DND-41 (cell line): Measurements from ENCODE around the gene SPECC1.

Experiments used
- ATAC-seq: fragments of 200-7000 bp; cut with Tn5 transposase; 3 replicates; pipeline ENCODE4 v1.9.1; 2021; ENCODE audit warnings: low read depth; ENCODE audit not compliant: insufficient read depth
- DNase-seq: peaks from one replicate; pipeline ENCODE4 v3.0.0-alpha.2; 2020
- H2AFZ ChIP-seq: 2 replicates; pipeline ENCODE4 v1.6.0; 2012; ENCODE audit warnings: low read depth, low read length
- H3K27ac ChIP-seq: 2 replicates; pipeline ENCODE4 v1.5.1; 2012; ENCODE audit warnings: low read length, inconsistent platforms
- H3K27me3 ChIP-seq: fragments of 200-600 bp; sonication (generic); 2 replicates; pipeline ENCODE4 v1.6.0; 2012; ENCODE audit warnings: low read length, mild to moderate bottlenecking, inconsistent platforms; ENCODE audit not compliant: insufficient read depth, poor library complexity
- H3K36me3 ChIP-seq: 2 replicates; pipeline ENCODE4 v1.5.1; 2012; ENCODE audit warnings: low read length, inconsistent platforms; ENCODE audit not compliant: insufficient read depth
- H3K4me1 ChIP-seq: 2 replicates; pipeline ENCODE4 v1.5.1; 2012; ENCODE audit warnings: mild to moderate bottlenecking, low read length; ENCODE audit not compliant: insufficient read depth
- H3K4me2 ChIP-seq: 2 replicates; pipeline ENCODE4 v1.6.0; 2012; ENCODE audit warnings: mild to moderate bottlenecking, moderate library complexity, low read length, inconsistent platforms; ENCODE audit not compliant: insufficient read depth
- H3K4me3 ChIP-seq, 2 experiments: fragments of 200-600 bp in 1 of 2; shearing (Covaris generic) in 1 of 2; 2 replicates each; pipeline ENCODE4 v1.5.1; 2012 to 2016; ENCODE audit warnings: inconsistent platforms in 2 of 2, low read length in 2 of 2, mild to moderate bottlenecking in 2 of 2, low read depth in 1 of 2, moderate library complexity in 1 of 2
- H3K79me2 ChIP-seq: 2 replicates; pipeline ENCODE4 v1.6.0; 2012; ENCODE audit warnings: low read length, inconsistent platforms; ENCODE audit not compliant: insufficient read depth
- H3K9ac ChIP-seq: 2 replicates; pipeline ENCODE4 v1.6.0; 2012; ENCODE audit warnings: low read depth, mild to moderate bottlenecking, inconsistent platforms, low read length, moderate library complexity
- H3K9me3 ChIP-seq: 2 replicates; pipeline ENCODE4 v1.5.1; 2012; ENCODE audit warnings: low read length, moderate library complexity, mild to moderate bottlenecking, inconsistent platforms; ENCODE audit not compliant: insufficient read depth, severe bottlenecking
- H4K20me1 ChIP-seq: 2 replicates; pipeline ENCODE4 v1.6.0; 2012; ENCODE audit warnings: low read length; ENCODE audit not compliant: insufficient read depth
- CTCF ChIP-seq: IDR thresholded peaks from 2 replicates; pipeline ENCODE4 v1.5.1; 2012; ENCODE audit warnings: borderline replicate concordance, low read length, moderate library complexity, mild to moderate bottlenecking; ENCODE audit not compliant: poor library complexity, severe bottlenecking; ENCODE audit errors: extremely low read depth
- EZH2 ChIP-seq: IDR thresholded peaks from 3 replicates; pipeline ENCODE4 v1.6.1; 2012; ENCODE audit warnings: borderline replicate concordance, low read depth, mild to moderate bottlenecking, moderate library complexity, low read length, inconsistent platforms; ENCODE audit not compliant: severe bottlenecking

SPECC1 gene

GRCh38 chr17:20091174-20092029 is 82.2 kb downstream of the SPECC1 start:
- Histone ChIP-seq H3K36me3 (no peaks in the 10 kb centered on the region), H3K9ac (no peak overlapping the region), H3K4me3 (no peak overlapping the region), H2AFZ (no peak overlapping the region), H3K4me2 (no peak overlapping the region), H4K20me1 (no peaks in the 10 kb centered on the region), H3K4me1 (no peaks in the 10 kb centered on the region), H3K27ac (no peak overlapping the region), H3K9me3 (no peaks in the 10 kb centered on the region), H3K27me3 (peaks cover 8% of the 10 kb centered on the region), H3K79me2 (no peaks in the 10 kb centered on the region)
- no peak for TF ChIP-seq CTCF
- no peak for TF ChIP-seq EZH2
- ATAC-seq, result no peak
- no peak for DNase-seq

- H3K9me3 ChIP-seq, result no peaks in the 10 kb centered on the region
- H3K4me1 ChIP-seq, result no peaks in the 10 kb centered on the region
- H4K20me1 ChIP-seq, result no peaks in the 10 kb centered on the region
- no peak overlapping the region for H3K4me3 ChIP-seq
- no peaks in the 10 kb centered on the region for H3K36me3 ChIP-seq
- TF ChIP-seq EZH2 (no peak), CTCF (no peak)
- H3K4me2 ChIP-seq, result no peak overlapping the region
- no peak overlapping the region for H2AFZ ChIP-seq
- peaks cover 8% of the 10 kb centered on the region for H3K27me3 ChIP-seq
- no peaks in the 10 kb centered on the region for H3K79me2 ChIP-seq
- H3K27ac ChIP-seq, result no peak overlapping the region
- DNase-seq (no peak), ATAC-seq (no peak)
- no peak overlapping the region for H3K9ac ChIP-seq
These were observed 83.2 kb downstream of the SPECC1 start for GRCh38 chr17:20092261-20092867.

GRCh38 chr17:20092973-20093626 is 83.9 kb downstream of the SPECC1 start:
- TF ChIP-seq CTCF (no peak), EZH2 (no peak)
- ATAC-seq, result no peak
- no peaks in the 10 kb centered on the region for H3K79me2 ChIP-seq
- no peak overlapping the region for H3K4me3 ChIP-seq
- H4K20me1 ChIP-seq, result no peaks in the 10 kb centered on the region; the same call in 1 of the 2 replicates
- H3K9ac ChIP-seq, result no peak overlapping the region
- no peak overlapping the region for H3K4me2 ChIP-seq
- H3K9me3 ChIP-seq, result no peaks in the 10 kb centered on the region
- no peak for DNase-seq
- H3K27me3 ChIP-seq, result peaks cover 8% of the 10 kb centered on the region
- H3K27ac ChIP-seq, result no peak overlapping the region
- no peaks in the 10 kb centered on the region for H3K4me1 ChIP-seq
- H3K36me3 ChIP-seq, result no peaks in the 10 kb centered on the region
- no peak overlapping the region for H2AFZ ChIP-seq
